ENCODE data around the gene CALR3. TPM values are rescaled to one million over a fixed set of nuclear protein-coding genes. Genes with fewer than 3 reads are reported as not detected.
A peak's percentile ranks its signal among the peaks of the same experiment; 100 is the strongest.
"Not testable (repeated sequence)": the region's sequence is repeated elsewhere in the genome, so short reads cannot be mapped to it uniquely, and the experiment has no call there.

The CALR3 gene
- polyA plus RNA-seq, 1 donor = 0.04 TPM

GRCh38 chr19:16466802-16467427, 29.1 kb downstream of the CALR3 start:
- not testable (repeated sequence) for H3K4me3 ChIP-seq (ENCODE audit: low read length); DNase-seq; H3K27ac ChIP-seq (ENCODE audit: low read length); H3K27me3 ChIP-seq (ENCODE audit: control insufficient read depth, insufficient read depth, low read length); H3K36me3 ChIP-seq (ENCODE audit: control insufficient read depth, insufficient read depth, low read length); H3K9me3 ChIP-seq (ENCODE audit: control insufficient read depth, low read depth, low read length)
- WGBS (ENCODE audit: insufficient coverage, low lambda C conversion rate) = no CpG with 5 or more reads among the region's 12 CpGs
- H3K4me1 ChIP-seq (ENCODE audit: control insufficient read depth, insufficient read depth, low read length) = peaks cover 16% of the 10 kb centered on the region

- no peak for DNase-seq
- 100% methylated on average over 1 of the region's 5 CpGs for WGBS (ENCODE audit: insufficient coverage, low lambda C conversion rate)
- Histone ChIP-seq H3K4me3 (ENCODE audit: low read length) (no peak overlapping the region), H3K27ac (ENCODE audit: low read length) (no peak overlapping the region), H3K4me1 (ENCODE audit: control insufficient read depth, insufficient read depth, low read length) (peaks cover 7% of the 10 kb centered on the region), H3K36me3 (ENCODE audit: control insufficient read depth, insufficient read depth, low read length) (no peaks in the 10 kb centered on the region), H3K9me3 (ENCODE audit: control insufficient read depth, low read depth, low read length) (no peaks in the 10 kb centered on the region), H3K27me3 (ENCODE audit: control insufficient read depth, insufficient read depth, low read length) (no peaks in the 10 kb centered on the region)
These were observed 30.7 kb downstream of the CALR3 start for GRCh38 chr19:16465239-16465638.

GRCh38 chr19:16463991-16464575, 31.9 kb downstream of the CALR3 start:
- no CpG with 5 or more reads among the region's 12 CpGs for WGBS (ENCODE audit: insufficient coverage, low lambda C conversion rate)
- no peak for DNase-seq
- Histone ChIP-seq H3K4me1 (ENCODE audit: control insufficient read depth, insufficient read depth, low read length) (no peaks in the 10 kb centered on the region), H3K4me3 (ENCODE audit: low read length) (no peak overlapping the region), H3K9me3 (ENCODE audit: control insufficient read depth, low read depth, low read length) (no peaks in the 10 kb centered on the region), H3K27ac (ENCODE audit: low read length) (no peak overlapping the region), H3K27me3 (ENCODE audit: control insufficient read depth, insufficient read depth, low read length) (no peaks in the 10 kb centered on the region), H3K36me3 (ENCODE audit: control insufficient read depth, insufficient read depth, low read length) (no peaks in the 10 kb centered on the region)

GRCh38 chr19:16463341-16463990, 32.5 kb downstream of the CALR3 start:
- H3K9me3 ChIP-seq (ENCODE audit: control insufficient read depth, low read depth, low read length) = no peaks in the 10 kb centered on the region
- WGBS (ENCODE audit: insufficient coverage, low lambda C conversion rate) = no CpG with 5 or more reads among the region's 6 CpGs
- H3K4me1 ChIP-seq (ENCODE audit: control insufficient read depth, insufficient read depth, low read length) = peaks cover 4% of the 10 kb centered on the region
- no peak overlapping the region for H3K27ac ChIP-seq (ENCODE audit: low read length)
- H3K4me3 ChIP-seq (ENCODE audit: low read length) = no peak overlapping the region
- no peaks in the 10 kb centered on the region for H3K36me3 ChIP-seq (ENCODE audit: control insufficient read depth, insufficient read depth, low read length)
- no peak for DNase-seq
- H3K27me3 ChIP-seq (ENCODE audit: control insufficient read depth, insufficient read depth, low read length) = no peaks in the 10 kb centered on the region

- no peak for DNase-seq
These were observed 33.2 kb downstream of the CALR3 start for GRCh38 chr19:16462757-16463250.

GRCh38 chr19:16461630-16462051, 34.3 kb downstream of the CALR3 start:
- no peak overlapping the region for H3K4me3 ChIP-seq (ENCODE audit: low read length)
- 100% methylated on average over 1 of the region's 9 CpGs for WGBS (ENCODE audit: insufficient coverage, low lambda C conversion rate)
- H3K27me3 ChIP-seq (ENCODE audit: control insufficient read depth, insufficient read depth, low read length) = no peaks in the 10 kb centered on the region
- DNase-seq = no peak
- H3K4me1 ChIP-seq (ENCODE audit: control insufficient read depth, insufficient read depth, low read length) = peaks cover 4% of the 10 kb centered on the region
- H3K9me3 ChIP-seq (ENCODE audit: control insufficient read depth, low read depth, low read length) = no peaks in the 10 kb centered on the region
- H3K27ac ChIP-seq (ENCODE audit: low read length) = no peak overlapping the region
- H3K36me3 ChIP-seq (ENCODE audit: control insufficient read depth, insufficient read depth, low read length) = no peaks in the 10 kb centered on the region

More at GRCh38 chr19:16462757-16463250, 33.2 kb downstream of the CALR3 start:
- no peaks in the 10 kb centered on the region for H3K9me3 ChIP-seq (ENCODE audit: control insufficient read depth, low read depth, low read length)
- no peak overlapping the region for H3K4me3 ChIP-seq (ENCODE audit: low read length)
- peaks cover 4% of the 10 kb centered on the region for H3K4me1 ChIP-seq (ENCODE audit: control insufficient read depth, insufficient read depth, low read length)
- no peaks in the 10 kb centered on the region for H3K36me3 ChIP-seq (ENCODE audit: control insufficient read depth, insufficient read depth, low read length)
- H3K27me3 ChIP-seq (ENCODE audit: control insufficient read depth, insufficient read depth, low read length) = no peaks in the 10 kb centered on the region
- WGBS (ENCODE audit: insufficient coverage, low lambda C conversion rate) = no CpG with 5 or more reads among the region's 6 CpGs
- no peak overlapping the region for H3K27ac ChIP-seq (ENCODE audit: low read length)

GRCh38 chr19:16460454-16460853, 35.5 kb downstream of the CALR3 start:
- DNase-seq = no peak
- H3K4me3 ChIP-seq (ENCODE audit: low read length) = no peak overlapping the region
- no CpG with 5 or more reads among the region's 8 CpGs for WGBS (ENCODE audit: insufficient coverage, low lambda C conversion rate)

GRCh38 chr19:16459680-16460079, 36.3 kb downstream of the CALR3 start:
- Histone ChIP-seq H3K4me3 (ENCODE audit: low read length) (no peak overlapping the region), H3K27me3 (ENCODE audit: control insufficient read depth, insufficient read depth, low read length) (no peaks in the 10 kb centered on the region), H3K27ac (ENCODE audit: low read length) (no peak overlapping the region), H3K4me1 (ENCODE audit: control insufficient read depth, insufficient read depth, low read length) (peaks cover 4% of the 10 kb centered on the region), H3K9me3 (ENCODE audit: control insufficient read depth, low read depth, low read length) (no peaks in the 10 kb centered on the region), H3K36me3 (ENCODE audit: control insufficient read depth, insufficient read depth, low read length) (no peaks in the 10 kb centered on the region)
- no CpG with 5 or more reads among the region's 3 CpGs for WGBS (ENCODE audit: insufficient coverage, low lambda C conversion rate)
- DNase-seq = no peak

More at GRCh38 chr19:16460454-16460853, 35.5 kb downstream of the CALR3 start:
- Histone ChIP-seq H3K9me3 (ENCODE audit: control insufficient read depth, low read depth, low read length) (no peaks in the 10 kb centered on the region), H3K27ac (ENCODE audit: low read length) (no peak overlapping the region), H3K36me3 (ENCODE audit: control insufficient read depth, insufficient read depth, low read length) (no peaks in the 10 kb centered on the region), H3K4me1 (ENCODE audit: control insufficient read depth, insufficient read depth, low read length) (peaks cover 4% of the 10 kb centered on the region), H3K27me3 (ENCODE audit: control insufficient read depth, insufficient read depth, low read length) (no peaks in the 10 kb centered on the region)

- Histone ChIP-seq H3K4me1 (ENCODE audit: control insufficient read depth, insufficient read depth, low read length) (peaks cover 4% of the 10 kb centered on the region), H3K9me3 (ENCODE audit: control insufficient read depth, low read depth, low read length) (no peaks in the 10 kb centered on the region), H3K36me3 (ENCODE audit: control insufficient read depth, insufficient read depth, low read length) (no peaks in the 10 kb centered on the region), H3K27ac (ENCODE audit: low read length) (no peak overlapping the region), H3K27me3 (ENCODE audit: control insufficient read depth, insufficient read depth, low read length) (no peaks in the 10 kb centered on the region), H3K4me3 (ENCODE audit: low read length) (no peak overlapping the region)
- DNase-seq = peak in 1 of 2 donors; percentile 61
- WGBS (ENCODE audit: insufficient coverage, low lambda C conversion rate) = no CpG with 5 or more reads among the region's 25 CpGs
These were observed 37.3 kb downstream of the CALR3 start for GRCh38 chr19:16458391-16459341.

- Histone ChIP-seq H3K9me3 (ENCODE audit: control insufficient read depth, low read depth, low read length) (no peaks in the 10 kb centered on the region), H3K4me1 (ENCODE audit: control insufficient read depth, insufficient read depth, low read length) (peaks cover 4% of the 10 kb centered on the region), H3K4me3 (ENCODE audit: low read length) (no peak overlapping the region), H3K27me3 (ENCODE audit: control insufficient read depth, insufficient read depth, low read length) (no peaks in the 10 kb centered on the region), H3K27ac (ENCODE audit: low read length) (no peak overlapping the region), H3K36me3 (ENCODE audit: control insufficient read depth, insufficient read depth, low read length) (no peaks in the 10 kb centered on the region)
- no peak for DNase-seq
- WGBS (ENCODE audit: insufficient coverage, low lambda C conversion rate) = no CpG with 5 or more reads among the region's 8 CpGs
These were observed 38.0 kb downstream of the CALR3 start for GRCh38 chr19:16457954-16458331.
